ENCODE measurements around the gene BHMT2.

BHMT2 gene

DNA sequence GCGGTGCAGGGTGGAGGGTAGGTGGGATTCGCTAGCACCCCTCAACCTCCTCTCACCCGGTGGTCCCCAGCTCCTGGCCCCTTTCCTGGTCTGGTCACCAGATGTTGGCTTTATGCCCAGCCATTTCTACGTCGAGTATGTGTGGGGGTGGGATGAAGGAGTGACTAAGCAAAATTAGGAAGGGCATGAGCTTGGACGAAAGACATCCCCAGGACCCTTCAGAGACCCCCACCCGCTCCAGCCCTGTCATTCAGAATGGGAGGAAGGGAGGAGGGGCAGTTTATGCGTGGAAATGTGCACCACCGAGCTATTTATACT is 742 bp downstream of the BHMT2 start:
- DNase-seq, result no peak

DNA sequence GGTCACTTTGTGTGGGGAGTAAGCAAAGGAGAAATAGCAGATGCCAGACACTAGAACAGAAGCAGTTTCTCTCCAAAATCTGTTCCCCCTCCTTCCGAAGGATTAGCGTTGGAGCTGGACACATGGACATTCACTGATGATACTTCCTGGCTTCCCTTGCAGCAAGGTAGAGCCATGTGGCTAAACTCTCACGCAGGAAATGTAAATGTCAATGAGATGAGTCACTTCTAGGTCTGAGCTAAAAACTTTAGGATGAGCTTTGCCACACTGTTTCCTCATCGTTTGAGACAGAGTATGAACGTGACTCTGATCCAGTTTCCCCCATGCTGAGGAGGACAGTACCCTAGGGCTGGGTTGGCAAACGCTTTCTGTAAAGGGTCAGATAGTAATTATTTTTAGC is 5.1 kb downstream of the BHMT2 start:
- DNase-seq, result no peak

DNA sequence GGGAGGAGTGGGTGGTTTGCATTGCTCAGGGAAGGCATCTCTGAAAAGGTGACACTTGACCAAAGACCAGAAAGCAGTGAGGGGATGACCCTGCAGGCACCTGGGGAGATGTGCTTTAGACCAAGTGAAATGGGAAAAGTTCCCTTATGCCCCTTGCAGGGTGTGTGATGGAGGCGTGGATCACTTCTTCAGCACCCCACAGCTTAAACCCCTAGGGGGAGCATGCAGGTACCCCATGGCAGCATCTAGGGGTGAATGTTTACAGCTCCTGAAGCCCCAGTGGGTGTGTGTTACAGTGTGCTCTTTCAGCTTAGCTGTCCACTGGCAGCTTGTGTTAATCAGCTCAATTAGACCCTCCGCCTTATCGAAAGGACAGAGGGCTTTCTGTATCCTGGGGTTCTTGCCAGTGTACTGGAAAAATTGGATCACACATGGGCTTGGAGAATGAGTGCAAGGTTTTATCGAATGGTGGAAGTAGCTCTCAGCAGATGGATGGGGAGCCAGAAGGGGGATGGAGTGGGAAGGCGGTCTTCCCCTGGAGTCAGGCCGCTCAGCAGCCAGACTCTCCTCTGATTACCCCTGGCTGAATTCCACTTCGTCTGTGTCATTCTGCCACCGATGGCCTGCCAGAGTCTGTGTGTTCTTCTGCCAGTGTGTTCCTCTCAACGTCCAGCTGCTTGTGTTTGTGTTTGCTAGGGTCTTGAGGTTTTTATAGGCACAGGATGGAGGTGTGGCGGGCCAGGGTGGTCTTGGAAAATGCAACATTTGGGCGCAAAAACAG is 6.3 kb downstream of the BHMT2 start:
- DNase-seq, result no peak

DNA sequence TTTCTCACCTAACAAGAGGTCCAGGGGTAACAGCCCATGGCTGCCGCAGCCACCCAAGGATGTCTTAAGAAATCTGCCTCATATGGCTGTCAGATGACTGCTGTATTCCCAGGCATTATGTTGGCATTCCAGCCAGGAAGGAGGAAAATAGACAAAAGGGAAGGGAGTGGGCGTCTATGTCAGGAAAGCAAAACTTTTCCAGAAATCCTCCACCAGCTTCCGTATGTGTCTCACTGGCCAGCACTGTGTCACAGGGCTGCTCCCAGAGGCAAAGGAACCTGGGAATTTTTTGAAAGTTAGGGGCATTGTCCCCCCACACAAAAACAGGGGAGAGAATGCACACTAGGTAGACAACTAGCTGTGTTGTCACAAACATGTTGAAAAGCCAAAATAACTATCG is 7.3 kb downstream of the BHMT2 start:
- no peak for DNase-seq

DNA sequence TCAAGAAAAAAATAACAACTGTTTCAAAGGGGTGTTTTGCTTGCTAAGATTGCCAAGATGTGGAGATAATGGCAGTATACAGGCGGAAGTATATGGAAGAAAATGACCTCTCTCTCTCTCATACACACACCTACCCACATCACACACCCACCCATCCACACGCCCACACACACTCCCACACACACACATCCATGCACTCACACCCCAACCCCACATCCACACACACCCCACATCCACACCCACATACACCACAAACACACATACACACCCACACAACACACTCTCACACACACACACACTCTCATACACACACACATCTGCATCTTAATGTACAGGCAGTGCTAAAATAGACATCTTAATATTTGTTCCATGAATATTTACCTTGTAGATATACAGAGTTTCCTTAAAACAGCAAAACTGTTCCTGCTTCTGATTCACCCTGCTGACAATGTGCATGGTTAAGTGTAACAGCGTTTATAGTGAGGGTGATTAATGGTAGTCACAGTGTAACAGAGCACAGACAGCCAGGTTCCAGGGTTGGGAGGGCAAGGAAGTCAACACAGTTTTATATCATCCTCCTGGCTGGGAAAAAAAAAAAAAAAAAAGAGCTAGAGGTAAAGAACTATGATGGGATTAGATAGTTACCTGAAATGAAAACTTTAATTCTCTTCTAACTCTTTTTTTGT is 8.3 kb downstream of the BHMT2 start:
- DNase-seq, result no peak

DNA sequence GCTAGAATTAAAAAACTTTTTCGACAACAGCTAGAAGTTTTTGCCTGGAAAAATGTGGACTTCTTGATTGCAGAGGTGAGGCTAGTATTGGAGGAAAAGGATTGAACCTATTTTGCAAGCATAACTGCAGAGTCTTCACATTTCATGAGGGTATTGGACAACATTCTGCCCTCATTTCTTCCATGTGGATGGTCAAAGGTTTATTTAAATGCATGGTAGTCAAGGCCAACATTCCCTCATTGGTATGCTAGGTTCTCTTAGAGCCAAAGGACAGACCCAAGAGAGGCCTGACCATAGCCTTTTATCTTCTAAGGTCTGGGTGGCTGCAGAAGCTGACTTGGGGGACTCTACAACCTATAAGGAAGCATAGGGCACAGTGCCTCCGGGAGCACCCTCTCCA is 11.2 kb downstream of the BHMT2 start:
- no peak for DNase-seq

DNA sequence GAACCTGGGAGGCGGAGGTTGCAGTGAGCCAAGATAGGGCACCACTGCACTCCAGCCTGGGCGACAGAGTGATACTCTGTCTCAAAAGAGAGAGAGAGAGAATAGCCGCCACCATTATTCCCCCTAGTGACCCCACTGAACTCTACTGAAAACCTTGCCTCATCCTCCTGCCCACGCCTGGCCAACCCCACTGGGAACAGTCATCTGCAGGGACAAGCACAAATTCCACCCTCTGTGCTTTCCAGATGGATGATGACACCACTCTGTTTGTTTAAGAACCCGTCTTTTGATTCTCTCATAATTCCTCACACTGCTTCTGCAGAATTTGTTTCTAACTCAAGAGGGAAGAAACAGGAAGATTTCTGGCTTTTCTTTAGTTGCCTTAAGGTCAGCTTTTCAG is 12.2 kb downstream of the BHMT2 start:
- DNase-seq, result no peak

DNA sequence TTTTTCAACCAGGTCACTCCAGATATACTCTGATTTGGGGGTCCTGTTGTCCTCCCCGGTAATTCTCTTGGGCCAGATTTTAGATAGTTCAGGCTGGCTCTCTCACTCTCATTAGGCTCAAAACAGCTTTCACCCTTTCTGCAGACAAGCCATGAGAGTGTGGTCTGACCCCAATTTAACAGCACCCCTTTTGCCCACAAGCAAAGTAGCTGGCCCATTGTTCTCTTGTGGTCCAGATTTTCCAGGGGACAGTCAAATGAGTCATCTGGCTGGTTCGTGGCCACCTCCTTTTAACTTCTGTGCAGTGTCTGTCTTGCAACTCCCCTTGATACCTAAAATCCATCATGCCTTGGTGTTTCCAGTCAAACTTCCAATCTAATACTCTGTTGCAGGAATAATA is 16.5 kb downstream of the BHMT2 start:
- DNase-seq, result no peak

DNA sequence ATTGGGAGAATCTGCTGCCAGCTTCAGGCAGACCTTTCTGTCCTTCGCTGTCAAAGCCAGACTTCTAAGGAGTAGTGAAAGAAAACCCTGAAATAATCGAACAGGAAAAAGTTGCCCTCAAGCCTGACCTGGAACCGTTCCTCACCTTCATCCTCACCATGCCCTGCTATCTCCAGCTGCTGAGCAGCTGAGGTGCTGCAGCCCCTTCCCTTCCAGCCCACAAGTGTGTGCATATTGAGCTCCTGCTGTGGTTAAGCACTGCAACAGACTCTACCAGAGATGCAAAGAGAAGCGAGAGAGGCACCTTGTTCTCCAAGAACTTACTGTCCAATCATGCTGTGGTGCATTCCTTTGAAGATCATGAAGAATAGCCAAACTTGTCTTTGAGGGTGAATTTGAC is 18.9 kb downstream of the BHMT2 start:
- no peak for DNase-seq

DNA sequence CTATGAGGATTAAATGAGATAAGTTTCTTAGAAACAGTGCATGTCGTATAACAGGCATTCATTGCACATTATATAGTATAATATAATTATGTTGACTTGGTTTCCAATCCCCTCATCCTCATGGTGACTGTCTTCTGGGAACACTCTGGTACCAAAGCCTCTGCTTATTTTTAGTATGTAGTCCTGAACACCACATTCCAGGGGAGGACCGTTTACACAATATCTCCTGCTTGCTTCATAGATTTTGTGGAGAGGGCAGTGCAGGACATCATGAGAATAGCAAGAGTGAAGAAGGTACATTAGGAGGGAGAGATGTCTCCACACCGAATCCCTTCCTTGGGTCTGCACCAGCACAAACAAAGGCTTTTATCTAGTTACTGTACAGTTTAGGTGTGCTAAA is 21.5 kb downstream of the BHMT2 start:
- DNase-seq, result no peak

DNA sequence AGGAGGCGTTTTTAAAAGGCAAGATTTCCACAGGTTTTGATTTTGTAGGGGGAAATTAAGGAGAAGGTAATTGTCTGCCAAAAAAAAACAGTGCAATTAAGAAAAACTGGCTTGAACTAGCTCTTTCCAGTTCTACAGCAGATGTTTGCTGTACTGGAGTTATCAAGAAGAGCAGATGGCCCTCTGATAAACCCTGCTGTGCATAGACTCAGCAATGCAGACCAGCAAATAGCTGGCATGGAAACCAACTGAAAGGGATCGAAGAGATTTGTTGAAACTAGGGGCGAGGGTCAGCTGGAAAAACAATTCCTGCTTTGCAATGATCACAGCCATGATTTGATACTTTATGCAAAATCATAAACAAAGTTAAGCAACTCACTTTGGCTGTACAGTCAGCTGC is 24.2 kb downstream of the BHMT2 start:
- peak; percentile 12 for DNase-seq

DNA sequence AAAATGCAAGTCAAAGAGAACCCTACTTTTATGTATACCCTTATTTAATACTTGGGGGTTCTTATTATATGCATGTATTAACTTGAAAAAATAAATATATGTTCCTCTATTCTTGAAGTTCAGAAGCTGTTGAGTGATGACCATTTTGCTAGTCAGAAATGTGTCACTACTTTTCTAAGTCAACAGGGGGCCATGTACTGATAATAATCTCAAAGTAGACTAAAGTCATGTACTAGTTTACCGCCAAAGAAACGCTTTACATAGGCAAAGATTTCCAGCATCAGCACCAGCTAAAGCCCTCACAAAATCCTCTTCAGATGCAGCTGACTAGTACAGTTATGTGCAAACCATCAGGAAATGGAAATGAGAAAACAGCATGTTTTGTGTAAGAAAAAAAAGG is 36.3 kb downstream of the BHMT2 start:
- DNase-seq, result no peak

DNA sequence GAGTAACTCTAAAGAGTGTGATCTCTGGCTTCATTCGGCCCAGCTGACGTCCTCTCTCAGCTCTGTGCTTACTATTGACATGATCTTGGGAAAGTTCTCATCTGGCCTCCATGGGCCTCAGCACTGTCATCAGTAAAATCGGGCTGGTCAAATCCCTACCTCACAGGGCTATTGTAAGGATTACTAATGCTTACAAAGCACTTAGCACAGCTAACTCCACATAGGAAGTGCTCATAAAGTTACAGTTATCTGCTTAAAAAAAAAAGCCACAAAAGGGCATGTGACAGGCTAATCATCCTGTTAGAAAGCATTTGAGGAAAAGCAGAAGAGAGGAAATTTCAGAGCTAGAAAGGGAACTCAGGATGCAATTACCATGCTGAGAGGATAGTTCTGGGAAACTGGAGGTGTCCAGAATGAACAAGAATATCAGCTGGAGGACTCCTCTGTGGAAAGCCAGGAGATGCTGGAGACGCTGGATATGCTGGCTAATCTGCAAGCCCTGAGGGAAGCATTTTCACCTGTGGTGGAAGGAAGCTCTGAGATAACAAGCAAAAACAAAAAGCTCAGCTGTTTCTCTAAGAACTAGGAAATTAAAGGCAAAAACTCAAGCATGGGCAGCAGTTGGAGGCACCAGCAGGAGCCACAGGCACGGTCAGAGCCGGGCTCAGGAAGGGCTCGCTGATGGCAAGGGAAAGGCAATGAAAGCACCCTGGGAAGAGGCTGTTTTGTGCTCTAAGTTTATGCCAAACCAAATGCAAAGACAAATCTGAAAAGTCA is 37.6 kb downstream of the BHMT2 start:
- no peak for DNase-seq

DNA sequence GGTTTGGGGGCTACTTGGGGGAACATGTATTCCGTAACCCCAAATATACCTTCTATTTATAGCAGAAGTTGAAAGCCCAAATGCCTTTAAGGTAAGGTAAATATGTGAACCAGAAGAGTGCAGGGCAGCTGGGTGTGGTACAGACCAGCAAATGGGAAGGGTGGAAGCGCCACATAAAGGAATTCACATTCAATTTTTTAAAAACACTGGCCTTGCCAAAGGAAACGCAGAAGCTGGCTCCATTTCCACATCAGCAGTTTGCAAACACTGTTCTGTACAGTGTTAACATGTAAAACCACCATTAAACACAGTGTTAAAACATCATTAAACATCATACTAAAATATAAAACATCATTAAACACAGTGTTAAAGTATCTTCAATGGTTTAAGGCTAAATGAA is 38.5 kb downstream of the BHMT2 start:
- no peak for DNase-seq

DNA sequence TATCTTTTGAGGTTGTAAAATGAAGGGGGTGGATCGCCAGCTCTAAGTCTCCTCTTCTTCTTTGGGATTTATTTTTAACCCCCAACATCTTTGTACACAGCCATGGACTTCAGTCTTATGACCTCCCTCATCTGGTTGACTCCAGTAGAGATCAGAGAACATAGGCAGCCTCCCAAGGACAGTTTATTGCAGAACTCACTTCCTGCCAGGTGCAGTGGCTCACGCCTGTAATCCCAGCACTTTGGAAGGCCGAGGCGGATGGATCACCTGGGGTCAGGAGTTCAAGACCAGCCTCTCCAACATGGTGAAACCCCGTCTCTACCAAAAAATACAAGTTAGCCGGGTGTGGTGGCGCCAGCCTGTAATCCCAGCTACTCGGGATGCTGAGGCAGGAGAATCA is 39.2 kb downstream of the BHMT2 start:
- DNase-seq, result no peak

DNA sequence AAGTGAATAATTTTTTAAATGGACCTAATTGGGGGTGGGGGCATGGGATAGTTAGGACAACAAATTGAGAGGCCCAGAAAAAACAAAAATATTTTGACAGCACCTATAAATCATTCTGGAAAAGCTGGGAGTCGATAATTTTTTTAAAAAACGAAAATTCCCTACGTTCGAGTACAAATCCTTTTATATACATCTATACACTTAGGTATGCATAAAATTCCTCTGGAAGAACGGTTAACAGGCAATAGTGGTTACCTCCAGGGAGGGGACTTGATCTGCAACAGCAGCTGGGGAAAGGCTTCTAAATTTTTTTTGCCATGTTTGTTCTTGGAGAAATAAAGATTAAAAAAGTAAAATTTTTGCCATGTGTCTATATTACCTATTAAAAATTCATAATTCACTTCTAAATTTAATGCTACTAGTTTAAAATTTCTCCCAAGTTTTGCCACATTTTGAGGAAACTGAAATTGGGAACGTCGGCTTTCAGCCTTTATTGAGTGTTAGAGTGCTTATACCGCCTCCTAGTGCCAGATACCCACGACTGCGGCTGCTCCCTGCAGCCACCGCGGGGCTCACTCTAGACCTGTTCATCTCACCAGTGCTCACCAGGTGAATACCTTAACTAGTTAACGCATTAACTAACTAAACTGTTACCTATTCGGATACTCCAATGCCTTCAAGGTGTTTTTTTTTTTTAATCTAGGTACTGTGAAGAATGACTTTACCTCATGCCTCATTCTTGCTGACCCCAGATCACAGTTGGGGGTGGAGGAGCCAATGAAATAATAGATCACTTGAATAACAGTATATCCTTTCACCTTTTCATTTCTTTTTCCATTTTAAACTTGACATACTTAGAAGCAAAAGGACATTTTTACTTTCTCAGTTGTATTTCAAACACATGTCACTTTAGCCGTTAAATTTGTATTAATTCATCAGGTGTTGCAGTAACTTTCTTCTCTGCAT is 40.2 kb downstream of the BHMT2 start:
- DNase-seq, result no peak

DNA sequence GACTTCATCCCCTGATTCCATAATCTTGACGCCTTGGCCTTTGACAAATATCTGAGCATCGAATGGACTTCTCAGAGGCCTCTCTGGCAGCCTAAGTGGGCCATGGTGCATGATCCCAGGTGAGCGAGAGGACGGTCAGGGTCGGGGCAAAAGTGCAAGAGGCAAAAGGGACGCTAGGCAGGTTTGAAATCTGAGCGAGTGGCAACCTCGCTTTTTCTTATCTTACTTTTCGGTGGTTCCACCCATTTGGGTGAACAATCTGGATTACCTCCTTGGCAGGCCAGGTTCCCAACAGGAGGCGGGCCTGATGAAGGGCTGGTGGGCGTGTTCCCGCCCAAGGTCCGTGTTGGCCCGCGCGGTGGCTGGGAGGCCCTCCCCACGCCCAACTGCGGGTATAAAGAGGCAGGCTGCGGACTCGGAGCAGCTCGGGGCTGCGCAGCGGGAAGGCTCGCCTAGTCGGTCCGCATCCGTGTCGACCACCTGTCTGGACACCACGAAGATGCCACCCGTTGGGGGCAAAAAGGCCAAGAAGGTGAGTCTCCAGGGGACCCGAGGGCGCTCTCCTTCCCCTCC is 41.9 kb downstream of the BHMT2 start, which contains the start of gene BHMT:
TSS of gene BHMT (plus strand) at position 423 of the 573 bp plus-strand sequence. CDS start at position 500, 77 bp downstream.
- no peak for DNase-seq

DNA sequence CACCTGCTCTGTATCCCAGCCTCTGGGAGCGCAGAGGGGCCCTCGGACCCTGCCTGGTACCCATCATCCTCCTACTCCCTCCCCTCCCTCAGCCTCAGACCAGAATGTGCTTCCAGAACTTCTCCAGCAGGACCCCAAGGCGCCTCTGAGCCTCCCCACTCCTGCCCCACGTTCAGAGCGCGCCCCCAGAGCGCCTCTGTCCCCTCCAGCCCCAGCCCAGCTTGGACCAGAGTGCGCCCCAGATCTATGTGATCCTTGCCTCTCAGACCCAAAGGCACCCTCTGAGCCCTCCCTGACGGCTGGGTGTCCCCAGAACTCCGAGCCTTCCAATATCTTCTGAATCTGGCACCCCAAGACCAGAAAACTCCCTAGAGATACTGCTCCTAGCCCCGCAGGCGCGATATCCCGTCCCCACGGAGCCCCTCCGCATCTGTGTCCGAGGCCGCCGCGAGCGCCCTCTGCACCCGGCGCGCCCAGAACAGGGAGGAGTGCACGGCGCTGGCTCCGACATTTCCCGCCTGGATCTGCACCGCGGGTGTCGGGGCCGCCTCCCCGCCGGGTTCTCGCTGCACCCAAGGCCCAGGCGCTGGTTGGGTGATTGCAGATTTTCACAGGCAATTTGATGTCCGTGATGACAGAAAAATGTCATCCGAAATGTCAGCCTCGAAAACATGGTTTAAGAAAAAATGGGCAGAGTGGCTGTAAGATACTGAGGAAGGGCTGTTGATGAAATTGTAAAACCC is 42.6 kb downstream of the BHMT2 start:
- DNase-seq, result no peak

DNA sequence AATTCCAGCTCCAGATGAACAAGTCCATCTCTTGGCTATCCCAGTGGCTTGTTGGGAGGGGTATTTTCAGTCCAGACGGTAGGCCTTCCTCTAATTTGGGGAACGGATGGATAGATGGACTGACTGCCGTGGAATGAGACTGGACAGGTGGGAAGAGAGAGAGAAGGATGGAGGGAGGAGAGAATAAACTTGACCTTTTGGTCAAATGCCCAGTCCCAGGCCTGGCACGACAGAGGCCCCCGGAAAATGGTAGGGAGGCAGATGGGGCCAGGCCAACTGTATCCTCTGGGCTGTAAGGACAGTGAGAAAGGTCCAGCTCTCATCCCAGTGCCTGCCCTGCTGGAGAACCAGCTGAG is 43.1 kb downstream of the BHMT2 start:
- DNase-seq, result no peak

DNA sequence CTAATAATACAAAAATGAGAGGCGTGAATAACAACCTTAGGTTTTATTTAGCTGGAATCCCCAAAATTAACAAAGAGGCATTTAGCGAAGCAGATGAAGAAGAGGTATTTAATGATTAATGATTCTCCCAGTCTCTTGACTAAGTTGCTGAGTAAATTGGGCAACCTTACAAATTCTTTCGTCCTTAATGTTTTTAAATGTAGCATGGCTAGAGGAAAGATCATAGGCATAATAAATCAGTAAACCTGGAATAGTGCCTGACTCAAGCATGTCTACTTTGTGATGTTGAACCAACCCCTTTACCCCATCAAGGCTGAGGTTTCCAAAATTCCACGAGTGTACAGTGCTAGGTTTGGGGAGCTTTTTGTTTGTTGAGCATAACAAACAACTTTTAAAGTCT is 49.9 kb downstream of the BHMT2 start:
- DNase-seq, result no peak

DNA sequence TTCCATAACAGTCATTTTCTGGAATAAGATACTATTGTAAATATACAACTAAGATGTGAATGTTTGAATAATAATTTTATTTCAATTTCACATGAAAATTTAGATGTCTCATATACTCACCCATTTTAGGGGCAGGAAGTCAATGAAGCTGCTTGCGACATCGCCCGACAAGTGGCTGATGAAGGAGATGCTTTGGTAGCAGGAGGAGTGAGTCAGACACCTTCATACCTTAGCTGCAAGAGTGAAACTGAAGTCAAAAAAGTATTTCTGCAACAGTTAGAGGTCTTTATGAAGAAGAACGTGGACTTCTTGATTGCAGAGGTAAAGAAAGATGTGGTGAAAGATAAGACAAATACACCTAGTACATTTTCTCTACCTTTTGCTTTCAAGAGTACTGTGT is 50.7 kb downstream of the BHMT2 start:
- no peak for DNase-seq

DNA sequence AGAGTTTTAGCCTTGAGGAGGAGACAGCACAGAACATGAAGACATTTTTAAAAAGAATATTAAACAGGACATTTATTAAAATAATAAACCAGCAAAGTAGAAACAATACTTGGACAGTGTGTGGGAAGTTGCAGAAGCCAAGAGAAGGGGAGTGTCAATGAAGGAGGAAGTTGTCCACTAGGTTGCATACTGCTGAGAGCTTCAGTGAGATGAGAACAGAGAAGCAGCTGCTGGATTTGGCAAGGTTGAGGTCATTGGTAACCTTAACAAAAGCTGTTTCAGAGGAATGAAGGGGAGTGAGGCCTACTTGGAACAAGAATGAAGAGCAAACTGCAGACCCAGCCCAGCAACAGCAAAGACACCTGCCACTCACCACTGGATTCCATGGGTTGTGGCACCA is 53.4 kb downstream of the BHMT2 start:
- no peak for DNase-seq
